GM18951 (cell line): Measurements from ENCODE around the gene GOPC.
"Not testable (repeated sequence)": the region's sequence is repeated elsewhere in the genome, so short reads cannot be mapped to it uniquely, and the experiment has no call there.

Experiments
- POLR2A ChIP-seq: IDR thresholded peaks from 4 replicates; pipeline ENCODE4 v1.6.1; 2011; ENCODE audit warnings: mild to moderate bottlenecking; ENCODE audit not compliant: insufficient read length, insufficient read depth; ENCODE audit errors: extremely low read depth
- in situ Hi-C: fragments of 300-500 bp; cut with MboI; formaldehyde crosslinking; loops from one replicate; pipeline ENCODE4 v1.12.0; 2022; ENCODE audit warnings: low sequenced_read_pairs, mixed read lengths, inconsistent platforms; ENCODE audit not compliant: unreplicated experiment

Gene GOPC

GRCh38 chr6:117602151-117602898, at the start of gene GOPC:
Gene GOPC (minus strand): TSS chr6:117602511. CDS start chr6:117602288, 223 bp downstream.
- TF ChIP-seq POLR2A, result peak; percentile 94
- in situ Hi-C loops, result no loop called here

GRCh38 chr6:117651984-117652383, 49.7 kb upstream of the GOPC start:
- in situ Hi-C loops, result not testable (repeated sequence)

GRCh38 chr6:117642976-117643375, 40.7 kb upstream of the GOPC start:
- in situ Hi-C loops, result no loop called here
- no peak for TF ChIP-seq POLR2A

GRCh38 chr6:117637770-117638169, 35.5 kb upstream of the GOPC start:
- in situ Hi-C loops, result no loop called here
- TF ChIP-seq POLR2A, result no peak

DNA sequence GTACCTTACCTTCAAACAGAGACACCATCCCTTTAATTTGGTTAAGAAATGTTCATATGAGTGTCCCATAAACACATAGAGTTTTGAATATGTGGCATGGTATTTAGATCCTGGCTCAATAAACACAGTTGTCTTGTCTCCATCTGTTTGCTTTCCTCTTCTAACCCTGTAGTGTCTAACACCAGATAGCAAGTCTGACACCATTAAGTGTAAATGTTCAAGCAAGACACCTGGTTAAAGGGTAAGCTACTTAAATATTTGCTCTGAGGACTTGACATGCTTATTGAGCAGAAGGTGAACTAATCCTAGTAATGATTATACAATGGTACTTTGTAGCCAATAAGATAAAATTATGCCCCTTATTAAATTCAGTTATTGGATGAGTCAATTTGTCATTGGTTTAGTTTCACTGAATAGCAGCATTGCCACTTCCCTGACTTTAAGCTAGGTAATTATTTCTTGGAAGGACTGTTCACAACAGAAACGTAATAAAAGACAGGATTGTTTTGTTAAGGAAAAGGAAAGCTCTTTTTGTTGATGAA, 26.9 kb upstream of the GOPC start:
- in situ Hi-C loops, result no loop called here
- no peak for TF ChIP-seq POLR2A

- no peak for TF ChIP-seq POLR2A
- in situ Hi-C loops, result no loop called here
These were observed 25.2 kb upstream of the GOPC start for GRCh38 chr6:117627533-117627932.

DNA sequence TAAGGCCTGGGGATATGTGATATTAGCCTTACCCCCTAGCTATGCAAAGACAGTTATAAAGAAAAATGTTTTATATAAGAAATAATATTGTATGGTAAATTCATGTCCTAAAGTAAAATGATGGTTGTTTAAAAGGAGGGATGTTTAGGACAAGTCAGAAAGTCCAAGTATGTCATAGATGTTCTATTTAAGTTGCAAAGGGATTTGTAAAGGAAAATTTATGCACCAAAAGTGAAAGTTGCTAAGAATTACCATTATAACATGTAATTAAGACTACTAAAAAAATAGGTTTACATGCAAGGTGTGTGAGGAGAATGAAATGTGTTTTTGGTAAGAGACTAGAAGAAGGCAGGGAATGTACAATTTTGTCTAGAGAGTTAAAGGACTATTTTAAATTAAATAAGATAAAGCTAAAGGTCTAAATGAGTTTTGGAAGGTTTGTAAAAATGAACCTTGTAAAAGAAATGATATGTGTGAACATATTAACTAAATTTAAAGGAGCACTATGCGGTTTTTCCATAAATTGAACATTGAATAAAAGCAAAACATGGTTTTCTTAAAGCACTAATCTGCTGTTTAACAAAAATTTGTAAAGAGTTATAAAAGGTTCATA, 22.7 kb upstream of the GOPC start:
- TF ChIP-seq POLR2A, result no peak
- in situ Hi-C loops, result no loop called here

DNA sequence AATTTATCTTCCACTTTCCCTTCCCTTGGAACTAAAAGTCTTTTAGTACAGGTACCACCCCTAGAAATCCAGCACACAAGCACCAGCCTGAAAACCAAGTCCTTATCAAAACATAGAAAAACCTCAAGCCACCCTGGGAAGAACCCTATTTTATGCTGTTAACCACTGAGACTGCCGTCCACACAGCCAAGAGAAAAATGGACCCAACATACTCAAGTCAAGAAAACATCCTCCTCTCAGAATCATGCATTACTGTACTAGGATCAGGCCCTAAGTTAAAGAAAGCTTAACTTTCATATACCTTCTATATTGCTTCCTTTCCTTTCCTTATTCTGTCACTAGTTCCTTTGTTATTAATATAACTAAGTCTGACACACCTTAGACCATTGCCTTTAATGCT, 16.9 kb upstream of the GOPC start:
- in situ Hi-C loops, result no loop called here
- TF ChIP-seq POLR2A, result no peak

GRCh38 chr6:117617210-117618035, 15.1 kb upstream of the GOPC start:
- in situ Hi-C loops, result no loop called here
- TF ChIP-seq POLR2A, result no peak

DNA sequence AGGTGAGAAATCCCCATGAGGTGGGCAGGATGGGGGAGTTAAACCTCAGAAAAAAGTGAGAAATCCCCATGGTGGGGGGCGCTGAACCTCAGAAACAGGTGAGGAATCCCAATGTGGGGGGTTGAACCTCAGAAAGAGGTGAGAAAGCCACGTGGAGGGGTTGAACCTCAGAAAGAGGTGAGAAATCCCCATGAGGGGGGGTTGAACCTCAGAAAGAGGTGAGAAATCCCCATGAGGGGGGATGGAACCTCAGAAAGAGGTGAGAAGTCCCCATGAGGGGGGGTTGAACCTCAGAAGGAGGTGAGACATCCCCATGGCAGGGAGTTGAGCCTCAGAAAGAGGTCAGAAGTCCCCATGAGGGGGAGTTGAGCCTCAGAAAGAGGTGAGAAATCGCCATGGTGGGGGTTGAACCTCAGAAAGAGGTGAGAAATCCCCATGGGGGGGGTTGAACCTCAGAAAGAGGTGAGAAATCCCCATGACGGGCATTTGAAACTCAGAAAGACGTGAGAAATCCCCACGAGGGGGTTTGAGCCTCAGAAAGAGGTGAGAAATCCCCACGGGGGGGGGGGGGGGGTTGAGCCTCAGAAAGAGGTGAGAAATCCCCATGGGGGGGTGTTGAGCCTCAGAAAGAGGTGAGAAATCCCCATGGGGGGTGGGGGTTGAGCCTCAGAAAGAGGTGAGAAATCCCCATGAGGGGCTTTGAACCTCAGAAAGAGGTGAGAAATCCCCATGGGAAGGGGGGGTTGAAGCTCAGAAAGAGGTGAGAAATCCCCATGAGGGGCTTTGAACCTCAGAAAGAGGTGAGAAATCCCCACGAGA, 14.3 kb upstream of the GOPC start:
- TF ChIP-seq POLR2A, result no peak

GRCh38 chr6:117615750-117616390, 13.6 kb upstream of the GOPC start:
- in situ Hi-C loops, result no loop called here
- no peak for TF ChIP-seq POLR2A

More for the DNA sequence above, 14.3 kb upstream of the GOPC start:
- in situ Hi-C loops, result no loop called here

DNA sequence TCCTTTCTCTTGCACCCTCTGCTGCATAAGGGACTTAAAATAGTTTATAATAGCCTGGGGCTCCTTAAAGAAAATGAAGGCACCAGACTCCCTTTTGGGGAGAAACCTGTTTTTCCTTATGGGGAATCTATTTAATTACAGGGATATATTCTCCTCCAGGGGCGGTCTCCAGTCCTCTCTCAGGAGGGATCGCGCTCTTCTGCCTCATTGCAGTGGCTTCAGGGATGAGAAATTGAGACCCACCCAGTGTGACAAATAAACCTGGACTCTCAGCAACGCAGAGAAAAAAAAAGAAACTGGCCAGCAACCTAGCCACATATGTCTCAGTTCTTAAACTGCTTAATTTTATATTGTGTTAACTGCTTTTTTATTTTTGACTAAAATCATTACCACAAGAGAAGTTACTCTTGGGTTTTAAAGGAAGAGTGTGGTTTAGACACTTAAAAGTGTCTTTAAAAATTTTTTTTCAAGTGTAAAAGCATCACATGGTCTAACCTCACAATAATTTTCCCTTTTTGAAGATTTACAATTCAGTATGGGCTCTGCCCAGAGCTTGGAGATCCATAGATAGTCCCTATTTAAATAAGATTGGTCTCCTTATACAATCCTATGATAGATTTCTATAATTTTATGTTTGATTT, 11.7 kb upstream of the GOPC start:
- in situ Hi-C loops, result no loop called here
- TF ChIP-seq POLR2A, result no peak

- in situ Hi-C loops, result no loop called here
These were observed 5.2 kb upstream of the GOPC start for GRCh38 chr6:117607511-117607910.

More at GRCh38 chr6:117607511-117607910, 5.2 kb upstream of the GOPC start:
- TF ChIP-seq POLR2A, result no peak
